Stimulated activated CD4-positive, alpha-beta T cell treated with anti-CD3 and anti-CD28 coated beads, TNF-alpha, amount 100 ng/mL, for 4 hours (primary cell): ENCODE data around the gene SERINC3.
"Not testable (repeated sequence)": the region's sequence is repeated elsewhere in the genome, so short reads cannot be mapped to it uniquely, and the experiment has no call there.

Experiments used
- DNase-seq, 3 experiments: peaks; one replicate each; pipeline ENCODE4 v3.0.0-alpha.2; 2020; ENCODE audit warnings: low read depth in 3 of 3

SERINC3 gene

GRCh38 chr20:44521484-44522481, at the start of gene SERINC3:
TSS of gene SERINC3 (minus strand) at chr20:44522070. CDS start at chr20:44521951, 119 bp downstream.
- DNase-seq, result peak; percentile 88 to 94 (median 89)

GRCh38 chr20:44571362-44571988, 49.6 kb upstream of the SERINC3 start:
- DNase-seq, result no peak

GRCh38 chr20:44570367-44570766, 48.5 kb upstream of the SERINC3 start:
- DNase-seq, result no peak

DNA sequence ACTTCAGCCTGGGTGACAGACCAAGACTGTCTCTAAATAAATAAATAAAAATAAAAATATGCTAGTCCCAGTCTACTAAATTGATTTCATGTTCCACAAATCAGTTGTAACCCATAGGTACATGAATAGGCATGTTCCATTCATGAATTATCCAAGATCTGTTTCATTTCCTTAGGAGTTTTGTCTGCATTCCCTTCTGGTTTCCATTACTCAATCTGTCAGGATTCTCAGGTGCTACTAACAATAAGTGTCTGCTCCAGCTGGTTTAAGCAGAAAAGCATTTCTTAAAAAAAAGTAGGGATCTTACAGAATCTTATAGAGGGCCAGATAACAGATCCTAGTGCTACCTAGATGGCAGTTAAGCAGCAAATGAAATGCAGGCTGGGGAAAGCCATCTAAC, 44.9 kb upstream of the SERINC3 start:
- no peak for DNase-seq

DNA sequence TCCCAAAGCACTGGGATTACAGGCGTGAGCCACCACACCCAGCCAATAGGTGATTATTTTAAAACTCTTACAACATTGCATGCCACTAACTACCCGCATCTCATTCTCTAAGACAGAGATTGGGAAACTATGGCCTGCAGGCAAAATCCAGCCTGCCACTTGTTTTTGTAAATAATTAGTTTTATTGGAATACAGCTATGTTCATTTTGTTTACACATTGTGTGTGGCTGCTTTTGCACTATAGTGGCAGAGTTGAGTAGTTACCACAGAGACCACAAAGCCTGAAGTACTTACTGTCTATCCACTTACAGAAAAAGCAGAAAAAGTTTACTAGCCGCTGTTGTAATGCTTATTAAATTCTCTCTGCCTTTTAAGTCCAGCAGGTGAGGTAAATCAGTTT, 44.1 kb upstream of the SERINC3 start:
- DNase-seq, result no peak

DNA sequence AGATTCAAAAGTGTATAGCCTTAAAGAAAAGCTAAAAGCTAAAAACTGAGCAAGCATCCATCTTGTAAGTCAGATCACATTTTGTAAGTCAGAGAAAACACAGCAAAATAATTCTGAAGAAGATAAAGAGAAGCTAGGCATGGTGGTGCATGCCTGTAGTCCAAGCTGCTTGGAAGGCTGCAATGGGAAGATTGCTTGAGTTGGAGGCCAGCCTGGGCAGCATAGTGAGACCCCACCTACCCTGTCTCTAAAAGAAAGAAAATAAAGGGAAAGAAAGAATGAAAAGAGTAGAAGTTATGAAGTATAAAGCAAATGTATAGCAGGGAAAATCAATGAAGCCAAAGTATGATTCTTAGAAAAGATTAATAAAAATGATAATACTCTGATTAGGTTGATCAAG, 40.0 kb upstream of the SERINC3 start:
- no peak for DNase-seq

DNA sequence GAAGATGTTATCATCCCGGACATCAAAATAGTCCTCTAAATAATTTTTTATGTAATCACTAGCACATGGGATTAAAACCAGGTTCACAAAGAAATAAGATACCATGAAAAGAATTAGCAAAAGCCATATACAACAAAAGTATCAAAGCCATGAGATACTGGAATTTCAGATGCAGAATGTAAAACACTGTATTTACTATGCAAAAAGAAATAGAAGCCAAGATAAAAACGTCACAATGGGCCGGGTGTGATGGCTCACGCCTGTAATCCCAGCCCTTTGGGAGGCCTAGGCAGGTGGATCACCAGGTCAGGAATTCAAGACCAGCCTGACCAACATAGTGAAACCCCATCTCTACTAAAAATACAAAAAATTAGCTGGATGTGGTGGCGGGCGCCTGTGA, 38.9 kb upstream of the SERINC3 start:
- not testable (repeated sequence) for DNase-seq

- no peak for DNase-seq
Observed at GRCh38 chr20:44560229-44560628, 38.4 kb upstream of the SERINC3 start.

GRCh38 chr20:44559302-44559701, 37.4 kb upstream of the SERINC3 start:
- DNase-seq, result no peak

GRCh38 chr20:44552950-44553908, 31.4 kb upstream of the SERINC3 start:
- DNase-seq, result no peak

GRCh38 chr20:44552568-44552949, 30.7 kb upstream of the SERINC3 start:
- no peak for DNase-seq

- no peak for DNase-seq
Observed at GRCh38 chr20:44552050-44552449, 30.2 kb upstream of the SERINC3 start.

- no peak for DNase-seq
Observed at GRCh38 chr20:44549123-44549522, 27.3 kb upstream of the SERINC3 start.

- no peak for DNase-seq
Observed at GRCh38 chr20:44547419-44547818, 25.5 kb upstream of the SERINC3 start.

DNA sequence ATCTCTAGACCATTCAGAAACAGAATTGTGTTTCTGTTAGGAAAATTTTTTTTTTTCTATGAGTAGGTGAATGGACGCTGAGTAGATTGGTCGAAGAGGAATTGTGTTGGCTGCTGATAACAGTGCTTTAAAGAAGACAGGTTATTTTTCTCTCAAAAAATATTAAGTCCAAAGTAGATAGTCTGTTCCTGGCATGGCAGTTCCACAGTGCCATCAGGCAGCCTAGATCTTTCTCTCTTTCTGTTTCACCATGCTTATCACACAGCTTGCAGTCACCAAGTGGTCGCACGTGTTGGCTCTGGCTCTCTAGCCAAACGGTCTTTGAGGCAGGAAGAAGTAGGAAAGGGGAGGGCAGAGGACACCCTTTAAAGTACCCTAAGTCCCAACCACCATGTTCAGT, 22.4 kb upstream of the SERINC3 start:
- no peak for DNase-seq

DNA sequence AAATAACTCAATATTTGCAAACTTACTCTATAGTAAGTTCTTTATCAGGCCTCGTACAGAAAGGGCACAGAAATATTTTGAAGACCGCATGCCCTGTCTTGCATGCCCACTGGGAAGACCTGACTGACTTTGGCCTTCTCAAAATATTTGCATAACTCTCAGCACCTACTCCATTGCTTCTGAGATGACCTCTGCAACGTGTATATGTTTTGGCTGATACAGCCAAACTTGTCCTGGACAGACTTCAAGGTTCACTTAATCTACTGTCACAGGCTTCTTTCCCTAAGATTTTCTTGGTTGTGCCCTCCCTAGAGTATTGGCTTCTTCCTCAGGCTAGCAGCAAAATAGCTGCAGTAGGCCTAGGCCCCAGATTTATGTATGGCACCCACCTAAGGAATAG, 21.5 kb upstream of the SERINC3 start:
- DNase-seq, result no peak

GRCh38 chr20:44542890-44543289, 21.0 kb upstream of the SERINC3 start:
- DNase-seq, result no peak

DNA sequence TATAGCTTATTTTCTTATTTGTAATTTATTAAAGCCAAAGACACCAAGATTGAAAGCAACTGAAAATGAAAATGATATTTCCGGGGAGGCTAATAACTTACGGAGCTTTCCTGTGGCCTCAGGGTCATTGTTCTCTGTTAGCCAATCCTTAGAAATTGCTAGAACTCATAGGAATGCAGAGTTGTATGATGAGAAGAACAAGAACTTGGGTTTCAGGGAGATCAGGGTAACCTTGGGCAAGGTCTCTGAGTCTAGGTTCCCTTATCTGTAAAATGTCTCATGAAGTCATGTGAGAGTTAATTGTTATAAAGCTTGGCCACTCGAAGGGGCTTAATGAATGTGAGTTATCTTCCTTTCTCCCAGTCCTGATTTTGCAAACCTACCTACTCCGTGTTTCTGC, 20.1 kb upstream of the SERINC3 start:
- no peak for DNase-seq

DNA sequence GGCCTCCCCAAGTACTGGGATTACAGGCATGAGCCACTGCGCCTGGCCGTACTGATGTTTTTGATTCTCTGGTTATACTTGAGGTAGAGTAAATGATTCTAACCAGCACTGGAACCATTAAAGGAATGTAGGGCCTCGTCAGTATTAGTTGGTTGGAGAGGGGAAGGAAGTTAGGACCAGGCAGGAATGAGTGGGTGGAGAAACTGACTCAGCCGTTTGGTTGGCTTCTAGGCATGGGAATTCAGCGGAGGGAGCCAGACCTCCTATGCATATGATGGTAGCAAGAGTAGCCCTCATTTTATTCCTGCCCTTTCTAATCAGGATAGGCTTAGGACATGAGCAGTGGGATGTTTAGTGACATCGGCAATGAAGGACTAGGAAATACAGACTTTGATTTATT, 19.0 kb upstream of the SERINC3 start:
- no peak for DNase-seq

DNA sequence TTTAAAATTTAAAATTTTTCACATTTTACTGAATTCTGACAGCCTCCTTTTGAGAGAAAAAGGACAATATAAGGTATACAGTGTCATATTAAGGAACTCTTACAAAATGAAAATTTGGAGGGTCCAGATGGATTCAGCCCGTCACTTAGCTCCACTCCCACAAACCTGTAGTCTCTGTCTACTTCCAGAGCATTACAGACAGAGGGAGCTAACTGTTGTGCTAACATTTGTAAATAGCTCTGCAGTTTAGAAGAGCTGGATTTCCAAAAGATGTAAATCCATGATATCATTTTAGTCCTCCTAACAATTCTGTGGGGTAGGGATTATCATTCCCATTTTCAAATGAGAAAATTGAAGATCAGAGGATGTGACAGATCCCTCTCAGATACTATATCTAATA, 16.1 kb upstream of the SERINC3 start:
- DNase-seq, result no peak

GRCh38 chr20:44536175-44536574, 14.3 kb upstream of the SERINC3 start:
- DNase-seq, result no peak

GRCh38 chr20:44533928-44534327, 12.1 kb upstream of the SERINC3 start:
- no peak for DNase-seq
